ENCODE data around the gene EFCAB6.

EFCAB6 gene

DNA sequence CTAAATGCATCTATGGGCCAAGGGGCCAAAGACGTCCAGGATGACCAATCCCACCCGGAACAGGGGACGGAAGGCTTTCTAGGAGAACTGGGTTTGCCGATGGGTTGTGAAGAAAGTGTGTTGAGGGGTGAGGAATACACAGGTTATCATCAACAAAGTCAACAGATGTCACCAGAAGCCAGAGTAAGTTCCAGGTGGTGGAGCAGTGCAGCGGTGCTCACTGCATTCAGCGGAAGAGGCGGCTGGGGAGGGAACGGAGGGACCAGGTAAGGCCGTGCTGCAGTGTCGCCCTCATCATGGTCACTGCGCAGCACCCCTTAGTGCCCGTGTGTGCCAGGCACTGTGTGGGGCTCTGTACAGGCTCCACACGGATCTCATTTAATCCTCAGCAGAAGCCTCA is 176.0 kb downstream of the EFCAB6 start:
- Histone ChIP-seq H3F3A (ENCODE audit: control insufficient read depth, insufficient read depth) (no peaks in the 10 kb centered on the region), H3K27me3 (ENCODE audit: control insufficient read depth, low read length) (no peaks in the 10 kb centered on the region), H3K79me2 (ENCODE audit: control insufficient read depth, low read length) (no peaks in the 10 kb centered on the region), H3K4me2 (ENCODE audit: low read length) (no peak overlapping the region), H3K9me3 (ENCODE audit: control insufficient read depth, insufficient read depth, low read length) (peaks cover 7% of the 10 kb centered on the region; the same call in 1 of the 2 replicates), H3K4me1 (ENCODE audit: control insufficient read depth, low read length) (no peaks in the 10 kb centered on the region), H4K20me1 (ENCODE audit: control insufficient read depth, insufficient read depth, low read depth, low read length) (no peaks in the 10 kb centered on the region), H3K4me3 (ENCODE audit: low read length) (no peak overlapping the region), H3K27ac (ENCODE audit: low read depth, low read length) (no peak overlapping the region), H3K36me3 (ENCODE audit: control insufficient read depth, low read length) (no peaks in the 10 kb centered on the region), H3K9me2 (replicated peaks; ENCODE audit: control insufficient read depth, low read length) (no peaks in the 10 kb centered on the region)
- TF ChIP-seq, protein P1, sequence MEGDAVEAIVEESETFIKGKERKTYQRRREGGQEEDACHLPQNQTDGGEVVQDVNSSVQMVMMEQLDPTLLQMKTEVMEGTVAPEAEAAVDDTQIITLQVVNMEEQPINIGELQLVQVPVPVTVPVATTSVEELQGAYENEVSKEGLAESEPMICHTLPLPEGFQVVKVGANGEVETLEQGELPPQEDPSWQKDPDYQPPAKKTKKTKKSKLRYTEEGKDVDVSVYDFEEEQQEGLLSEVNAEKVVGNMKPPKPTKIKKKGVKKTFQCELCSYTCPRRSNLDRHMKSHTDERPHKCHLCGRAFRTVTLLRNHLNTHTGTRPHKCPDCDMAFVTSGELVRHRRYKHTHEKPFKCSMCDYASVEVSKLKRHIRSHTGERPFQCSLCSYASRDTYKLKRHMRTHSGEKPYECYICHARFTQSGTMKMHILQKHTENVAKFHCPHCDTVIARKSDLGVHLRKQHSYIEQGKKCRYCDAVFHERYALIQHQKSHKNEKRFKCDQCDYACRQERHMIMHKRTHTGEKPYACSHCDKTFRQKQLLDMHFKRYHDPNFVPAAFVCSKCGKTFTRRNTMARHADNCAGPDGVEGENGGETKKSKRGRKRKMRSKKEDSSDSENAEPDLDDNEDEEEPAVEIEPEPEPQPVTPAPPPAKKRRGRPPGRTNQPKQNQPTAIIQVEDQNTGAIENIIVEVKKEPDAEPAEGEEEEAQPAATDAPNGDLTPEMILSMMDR (IDR thresholded peaks at IDR 0.05; ENCODE audit: low read depth, low read length, poor library complexity, severe bottlenecking): no peak
- no peak for TF ChIP-seq EZH2phosphoT487 (IDR thresholded peaks at IDR 0.05; ENCODE audit: borderline replicate concordance, low read length)

DNA sequence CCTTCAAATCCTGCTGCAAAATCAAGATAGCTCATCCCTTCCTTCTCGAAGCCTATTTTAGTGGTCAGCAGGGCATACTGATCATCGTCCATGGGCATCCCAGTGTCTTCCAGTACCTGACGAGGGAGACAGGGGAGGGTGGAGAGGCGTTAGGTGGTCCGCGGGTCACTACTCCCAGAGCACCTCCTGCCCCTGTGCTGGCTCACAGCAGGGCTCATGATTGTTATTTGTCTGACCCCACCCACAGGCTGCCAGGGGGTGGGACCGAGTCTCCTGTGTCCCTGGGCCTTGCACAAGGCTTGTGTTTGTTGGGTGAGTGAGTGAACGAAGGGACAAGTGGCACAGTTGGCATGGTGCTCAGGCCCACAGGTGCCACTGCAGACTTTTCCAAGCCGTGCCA is 177.0 kb downstream of the EFCAB6 start:
- no peaks in the 10 kb centered on the region for H4K20me1 ChIP-seq (ENCODE audit: control insufficient read depth, insufficient read depth, low read depth, low read length)
- no peak overlapping the region for H3K27ac ChIP-seq (ENCODE audit: low read depth, low read length)
- H3K4me2 ChIP-seq (ENCODE audit: low read length): no peak overlapping the region
- no peaks in the 10 kb centered on the region for H3F3A ChIP-seq (ENCODE audit: control insufficient read depth, insufficient read depth)
- TF ChIP-seq, protein P1 (IDR thresholded peaks at IDR 0.05; ENCODE audit: low read depth, low read length, poor library complexity, severe bottlenecking): no peak
- TF ChIP-seq EZH2phosphoT487 (IDR thresholded peaks at IDR 0.05; ENCODE audit: borderline replicate concordance, low read length): no peak
- no peaks in the 10 kb centered on the region for H3K27me3 ChIP-seq (ENCODE audit: control insufficient read depth, low read length)
- H3K79me2 ChIP-seq (ENCODE audit: control insufficient read depth, low read length): no peaks in the 10 kb centered on the region
- H3K4me3 ChIP-seq (ENCODE audit: low read length): no peak overlapping the region
- H3K4me1 ChIP-seq (ENCODE audit: control insufficient read depth, low read length): no peaks in the 10 kb centered on the region
- no peaks in the 10 kb centered on the region for H3K36me3 ChIP-seq (ENCODE audit: control insufficient read depth, low read length)
- H3K9me3 ChIP-seq (ENCODE audit: control insufficient read depth, insufficient read depth, low read length): peaks cover 7% of the 10 kb centered on the region; the same call in 1 of the 2 replicates
- H3K9me2 ChIP-seq (replicated peaks; ENCODE audit: control insufficient read depth, low read length): no peaks in the 10 kb centered on the region

DNA sequence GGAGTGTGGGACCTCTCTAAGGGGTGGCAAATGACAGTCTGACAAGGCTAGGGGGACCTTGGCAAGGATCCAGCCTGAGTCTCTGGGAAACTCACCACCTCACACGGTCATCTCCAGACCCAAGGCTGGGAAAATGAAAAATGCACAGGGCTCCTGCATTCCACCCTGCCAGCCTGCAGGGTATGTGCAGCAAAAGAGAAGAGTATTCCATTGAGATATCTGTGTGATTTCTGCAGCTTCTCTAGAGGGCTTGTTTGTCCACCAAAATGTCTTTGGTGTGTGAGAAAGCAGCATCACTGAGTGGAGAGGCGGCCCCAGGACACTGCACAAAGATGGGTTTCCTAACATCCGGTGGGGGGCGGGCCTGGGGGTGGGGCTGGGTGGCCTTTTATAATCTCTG is 177.8 kb downstream of the EFCAB6 start:
- peaks cover 5% of the 10 kb centered on the region; the same call in 1 of the 2 replicates for H3K9me3 ChIP-seq (ENCODE audit: control insufficient read depth, insufficient read depth, low read length)
- no peak overlapping the region for H3K27ac ChIP-seq (ENCODE audit: low read depth, low read length)
- H3F3A ChIP-seq (ENCODE audit: control insufficient read depth, insufficient read depth): no peaks in the 10 kb centered on the region
- no peak for TF ChIP-seq EZH2phosphoT487 (IDR thresholded peaks at IDR 0.05; ENCODE audit: borderline replicate concordance, low read length)
- TF ChIP-seq, protein P1 (IDR thresholded peaks at IDR 0.05; ENCODE audit: low read depth, low read length, poor library complexity, severe bottlenecking): no peak
- no peaks in the 10 kb centered on the region for H4K20me1 ChIP-seq (ENCODE audit: control insufficient read depth, insufficient read depth, low read depth, low read length)
- no peaks in the 10 kb centered on the region for H3K36me3 ChIP-seq (ENCODE audit: control insufficient read depth, low read length)
- H3K9me2 ChIP-seq (replicated peaks; ENCODE audit: control insufficient read depth, low read length): no peaks in the 10 kb centered on the region
- no peaks in the 10 kb centered on the region for H3K27me3 ChIP-seq (ENCODE audit: control insufficient read depth, low read length)
- no peaks in the 10 kb centered on the region for H3K79me2 ChIP-seq (ENCODE audit: control insufficient read depth, low read length)
- H3K4me1 ChIP-seq (ENCODE audit: control insufficient read depth, low read length): no peaks in the 10 kb centered on the region
- H3K4me2 ChIP-seq (ENCODE audit: low read length): no peak overlapping the region
- H3K4me3 ChIP-seq (ENCODE audit: low read length): no peak overlapping the region

All from DOHH2 (cell line).